ENCODE data around the gene TUBB6. TPM values are rescaled to one million over a fixed set of nuclear protein-coding genes. Genes with fewer than 3 reads are reported as not detected.
A peak's percentile ranks its signal among the peaks of the same experiment; 100 is the strongest.

Gene TUBB6
- total and polyA plus RNA-seq, 11 donors = 64.8 to 800 (median 126) TPM

- H3K27me3 ChIP-seq = no peaks in the 10 kb centered on the region
- no peaks in the 10 kb centered on the region for H3K9me3 ChIP-seq
- ATAC-seq (no peak), DNase-seq (no peak)
- 86 to 93% (median 88%) methylated on average over 5 of the region's 5 CpGs for WGBS, 4 donors
- intact Hi-C loops (cut with DNase I) = no loop called here
- H3K27ac ChIP-seq = no peak overlapping the region
- no peak overlapping the region for H3K4me3 ChIP-seq
- peaks cover 0 to 39% (median 11%) of the 10 kb centered on the region in 12 donors for H3K4me1 ChIP-seq
- no peak for TF ChIP-seq POLR2A (IDR thresholded peaks at IDR 0.05)
- TF ChIP-seq CTCF (IDR thresholded peaks at IDR 0.05) = no peak
- peaks cover 3 to 100% (median 99%) of the 10 kb centered on the region in 9 donors for H3K36me3 ChIP-seq
Observed at GRCh38 chr18:12340945-12341660, 33.1 kb downstream of the TUBB6 start.

GRCh38 chr18:12342661-12343060, 34.6 kb downstream of the TUBB6 start:
- WGBS, 4 donors = 85 to 89% (median 88%) methylated on average over 4 of the region's 4 CpGs
- H3K4me3 ChIP-seq = no peak overlapping the region
- no peaks in the 10 kb centered on the region for H3K9me3 ChIP-seq
- DNase-seq = no peak
- peaks cover 3 to 100% (median 99%) of the 10 kb centered on the region in 9 donors for H3K36me3 ChIP-seq
- intact Hi-C loops (cut with DNase I) = no loop called here
- H3K27me3 ChIP-seq = no peaks in the 10 kb centered on the region
- H3K4me1 ChIP-seq = peaks cover 0 to 23% (median 6%) of the 10 kb centered on the region in 12 donors
- TF ChIP-seq POLR2A (IDR thresholded peaks at IDR 0.05) (no peak), CTCF (IDR thresholded peaks at IDR 0.05) (no peak)
- ATAC-seq = no peak
- H3K27ac ChIP-seq = peak overlapping the region in 1 of 12 donors; percentile 42

GRCh38 chr18:12345491-12346239, 37.6 kb downstream of the TUBB6 start:
- Histone ChIP-seq H3K36me3 (peaks cover 3 to 100% (median 99%) of the 10 kb centered on the region in 9 donors), H3K9me3 (no peaks in the 10 kb centered on the region), H3K4me1 (peaks cover 0 to 3% (median 0%) of the 10 kb centered on the region in 12 donors), H3K27me3 (no peaks in the 10 kb centered on the region), H3K4me3 (no peak overlapping the region), H3K27ac (no peak overlapping the region)
- intact Hi-C loops (cut with DNase I) = no loop called here
- DNase-seq (no peak), ATAC-seq (no peak)
- TF ChIP-seq CTCF (IDR thresholded peaks at IDR 0.05) (no peak), POLR2A (IDR thresholded peaks at IDR 0.05) (no peak)
- WGBS, 4 donors = 84 to 86% (median 84%) methylated on average over 13 of the region's 13 CpGs

GRCh38 chr18:12346240-12346565, 38.2 kb downstream of the TUBB6 start:
- peaks cover 0 to 3% (median 0%) of the 10 kb centered on the region in 12 donors for H3K4me1 ChIP-seq
- H3K36me3 ChIP-seq = peaks cover 3 to 100% (median 99%) of the 10 kb centered on the region in 9 donors
- DNase-seq (no peak), ATAC-seq (peak in 3 of 4 donors; percentile 5 to 21 (median 8))
- WGBS, 4 donors = 75 to 89% (median 79%) methylated on average over 7 of the region's 7 CpGs
- TF ChIP-seq CTCF (IDR thresholded peaks at IDR 0.05) (no peak), POLR2A (IDR thresholded peaks at IDR 0.05) (no peak)
- H3K9me3 ChIP-seq = no peaks in the 10 kb centered on the region
- H3K27ac ChIP-seq = no peak overlapping the region
- H3K4me3 ChIP-seq = no peak overlapping the region
- no peaks in the 10 kb centered on the region for H3K27me3 ChIP-seq
- intact Hi-C loops (cut with DNase I) = no loop called here

Measured in heart left ventricle (tissue), 16 donors.